GM20000 (cell line): ENCODE data around the gene TMEM183A.

Experiments used
- DNase-seq: peaks from one replicate; pipeline ENCODE4 v3.0.0; 2012; ENCODE audit warnings: low spot score
- TF ChIP-seq, protein P1 (sequence below): IDR thresholded peaks from 2 replicates; pipeline ENCODE4 v1.5.1; 2012; ENCODE audit warnings: mild to moderate bottlenecking, control low read depth; ENCODE audit errors: extremely low read depth, missing control alignments

Gene TMEM183A

DNA sequence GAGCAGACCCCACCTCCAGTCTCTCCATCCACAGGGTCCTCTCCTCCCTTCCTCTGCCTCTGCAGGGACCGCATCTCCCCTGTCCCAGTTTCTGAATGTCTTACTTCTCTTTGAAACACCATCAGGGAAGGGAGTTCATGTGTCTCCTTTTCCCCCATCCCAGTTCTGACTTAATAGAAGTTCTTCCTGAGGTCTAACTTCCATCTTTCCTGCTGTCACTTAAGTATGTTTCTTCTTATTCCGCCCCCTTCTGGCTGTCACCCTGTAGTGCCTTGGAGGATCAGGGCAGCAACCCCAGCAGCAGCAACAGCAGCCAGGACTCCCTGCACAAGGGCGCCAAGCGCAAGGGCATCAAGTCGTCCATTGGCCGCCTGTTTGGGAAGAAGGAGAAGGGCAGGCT, 49.3 kb downstream of the TMEM183A start:
- no peak for DNase-seq
- TF ChIP-seq, protein P1, sequence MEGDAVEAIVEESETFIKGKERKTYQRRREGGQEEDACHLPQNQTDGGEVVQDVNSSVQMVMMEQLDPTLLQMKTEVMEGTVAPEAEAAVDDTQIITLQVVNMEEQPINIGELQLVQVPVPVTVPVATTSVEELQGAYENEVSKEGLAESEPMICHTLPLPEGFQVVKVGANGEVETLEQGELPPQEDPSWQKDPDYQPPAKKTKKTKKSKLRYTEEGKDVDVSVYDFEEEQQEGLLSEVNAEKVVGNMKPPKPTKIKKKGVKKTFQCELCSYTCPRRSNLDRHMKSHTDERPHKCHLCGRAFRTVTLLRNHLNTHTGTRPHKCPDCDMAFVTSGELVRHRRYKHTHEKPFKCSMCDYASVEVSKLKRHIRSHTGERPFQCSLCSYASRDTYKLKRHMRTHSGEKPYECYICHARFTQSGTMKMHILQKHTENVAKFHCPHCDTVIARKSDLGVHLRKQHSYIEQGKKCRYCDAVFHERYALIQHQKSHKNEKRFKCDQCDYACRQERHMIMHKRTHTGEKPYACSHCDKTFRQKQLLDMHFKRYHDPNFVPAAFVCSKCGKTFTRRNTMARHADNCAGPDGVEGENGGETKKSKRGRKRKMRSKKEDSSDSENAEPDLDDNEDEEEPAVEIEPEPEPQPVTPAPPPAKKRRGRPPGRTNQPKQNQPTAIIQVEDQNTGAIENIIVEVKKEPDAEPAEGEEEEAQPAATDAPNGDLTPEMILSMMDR: no peak

DNA sequence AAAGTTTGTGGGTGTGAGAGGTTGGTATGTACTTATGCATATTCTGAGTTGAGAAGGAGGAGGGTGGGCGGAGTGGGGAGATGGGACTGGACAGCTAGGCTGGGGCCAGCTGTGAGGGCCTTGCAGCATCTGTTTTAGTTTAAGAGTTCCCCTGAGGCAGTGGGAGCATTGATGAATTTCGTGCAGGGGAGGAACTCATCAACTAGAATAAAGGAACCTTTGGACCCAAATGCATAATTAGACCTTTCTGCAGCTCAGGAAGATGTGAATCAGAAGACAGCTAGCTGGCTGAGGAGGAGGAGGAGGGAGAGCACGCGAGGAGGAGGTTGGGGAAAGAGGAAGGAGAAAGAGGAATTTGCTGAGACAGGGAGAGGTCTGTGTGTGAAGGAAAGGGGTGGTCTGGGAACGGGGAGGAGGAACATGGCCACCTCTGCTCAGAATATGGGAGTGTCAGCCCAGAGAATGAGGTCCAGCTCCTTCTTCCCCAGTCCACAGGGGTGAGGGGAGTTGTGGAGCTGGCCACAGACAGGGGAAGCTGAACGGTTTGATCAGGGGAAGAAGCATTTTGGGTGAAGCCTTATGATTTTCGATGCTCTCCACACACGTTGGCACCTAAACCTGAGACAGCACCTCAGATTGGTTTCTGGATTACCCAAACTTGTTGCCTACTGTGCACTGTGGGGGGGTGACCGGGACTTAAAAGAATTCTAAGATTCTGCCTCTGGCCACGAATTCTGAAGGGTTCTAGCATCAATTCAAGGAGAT, 50.9 kb downstream of the TMEM183A start:
- TF ChIP-seq, protein P1: no peak
- no peak for DNase-seq

DNA sequence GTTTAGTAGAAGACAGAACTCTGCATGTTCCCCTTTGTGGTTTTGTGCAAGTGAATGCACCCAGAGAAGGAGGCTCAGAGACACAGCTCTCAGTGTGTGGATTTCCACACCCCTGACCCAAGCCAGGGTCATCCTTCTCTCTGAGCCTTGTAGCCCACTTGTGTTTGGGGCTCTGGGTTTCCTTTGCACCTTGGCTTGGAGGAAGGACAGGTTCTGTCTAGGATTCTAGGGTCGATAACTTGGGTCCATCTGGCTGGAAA, 51.4 kb downstream of the TMEM183A start:
- TF ChIP-seq, protein P1: no peak
- DNase-seq: no peak

DNA sequence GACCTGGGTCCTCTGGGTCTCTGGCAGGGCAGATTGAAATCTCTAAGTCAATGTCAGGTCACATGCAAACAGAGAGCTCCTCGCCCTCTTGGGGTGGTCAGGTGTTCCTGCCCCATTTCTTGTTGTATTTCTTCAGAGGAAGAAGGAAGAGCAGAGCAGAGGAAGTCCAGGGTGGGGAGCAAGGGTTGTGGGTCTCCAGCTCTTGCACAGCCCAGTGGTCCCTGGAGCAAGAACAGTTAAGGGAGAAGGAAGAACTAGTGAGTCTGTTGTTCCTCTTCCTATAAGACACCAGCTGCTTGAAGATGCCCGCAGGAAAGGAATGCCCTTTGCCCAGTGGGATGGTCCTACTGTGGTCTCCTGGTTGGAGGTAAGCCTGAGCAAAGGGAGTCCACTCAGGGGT, 52.3 kb downstream of the TMEM183A start:
- TF ChIP-seq, protein P1: no peak
- DNase-seq: no peak

DNA sequence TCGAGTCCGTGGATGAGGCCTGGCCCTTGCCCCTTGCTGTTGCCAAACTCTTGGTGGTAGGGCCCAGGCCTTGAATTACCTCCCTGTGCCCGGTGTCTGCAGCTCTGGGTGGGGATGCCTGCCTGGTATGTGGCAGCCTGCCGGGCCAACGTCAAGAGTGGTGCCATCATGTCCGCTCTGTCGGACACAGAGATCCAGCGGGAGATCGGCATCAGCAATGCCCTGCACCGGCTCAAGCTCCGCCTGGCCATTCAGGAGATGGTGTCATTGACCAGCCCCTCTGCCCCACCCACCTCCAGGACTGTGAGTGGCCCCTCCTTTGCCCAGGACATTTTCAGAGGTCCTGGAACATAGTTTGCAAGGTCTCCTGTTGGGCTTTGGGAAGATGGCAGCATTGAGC, 52.9 kb downstream of the TMEM183A start:
- TF ChIP-seq, protein P1: no peak
- DNase-seq: no peak

DNA sequence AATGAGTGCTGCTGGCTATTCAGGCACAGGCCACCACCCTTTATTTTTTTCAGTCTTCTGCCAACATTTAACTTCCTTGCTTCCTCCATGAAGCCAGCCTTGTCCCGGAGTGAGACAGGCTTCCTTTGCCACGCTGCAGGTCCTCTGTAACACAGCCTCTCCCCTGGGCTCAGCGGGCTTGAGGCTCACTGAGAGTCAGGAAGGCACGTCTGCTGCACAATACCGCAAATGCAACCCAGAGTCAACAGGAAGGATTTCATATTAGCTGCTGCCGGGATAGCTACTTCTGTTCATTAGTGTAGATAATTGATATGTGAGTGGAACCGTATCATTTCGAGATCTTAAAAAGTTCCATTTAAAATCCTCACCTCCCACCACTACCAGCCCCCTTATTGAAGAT, 56.1 kb downstream of the TMEM183A start:
- DNase-seq: no peak
- TF ChIP-seq, protein P1: no peak

DNA sequence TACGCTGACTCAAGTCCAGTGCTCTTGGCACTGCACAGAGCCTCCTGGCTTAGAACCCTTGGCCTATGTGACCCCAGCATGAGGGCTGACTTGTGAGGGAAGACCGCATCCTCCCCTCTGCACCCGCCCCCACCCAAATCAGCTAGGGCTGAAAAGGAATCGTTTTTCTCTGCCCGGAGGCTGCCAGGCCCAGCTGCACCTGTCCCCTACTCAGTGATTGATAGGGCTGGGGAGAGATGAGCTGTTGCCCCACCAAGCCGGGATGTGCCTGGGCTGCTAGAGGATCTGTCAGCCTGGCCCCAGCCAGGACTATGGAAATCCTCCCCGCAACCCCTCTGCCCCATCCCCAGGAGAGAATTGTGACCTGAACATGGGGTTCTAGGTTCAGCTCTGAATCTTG, 58.0 kb downstream of the TMEM183A start:
- DNase-seq: no peak
- TF ChIP-seq, protein P1: no peak
